SK-N-SH (cell line): ENCODE data around the gene PCDHGA12. TPM values are rescaled to one million over a fixed set of nuclear protein-coding genes. Genes with fewer than 3 reads are reported as not detected.

Experiments
- CTCF ChIA-PET: fragments of 300-600, 350-600 bp; formaldehyde crosslinking; extraction: SDS; loops from one replicate; lab custom pipeline; 2021; lab: Yijun Ruan, JAX
- POLR2A ChIA-PET: fragments of 350-600 bp; sonication (Branson Sonifier 250); formaldehyde crosslinking; extraction: SDS; loops from one replicate; lab custom pipeline; 2020; ENCODE audit warnings: antibody characterized with exemption, inconsistent platforms; lab: Yijun Ruan, JAX
- DNase-seq: peaks from one replicate; pipeline ENCODE4 v3.0.0; 2012
- H2AFZ ChIP-seq: fragments of 200-600 bp; sonication (generic); 2 replicates; pipeline ENCODE4 v1.8.1; 2016; ENCODE audit warnings: antibody characterized with exemption, mild to moderate bottlenecking, low read depth
- H3F3A ChIP-seq: fragments of 200-600 bp; sonication (generic); replicated peaks from 2 replicates; pipeline ENCODE3; 2016; ENCODE audit warnings: antibody characterized with exemption, mild to moderate bottlenecking; ENCODE audit not compliant: insufficient read depth
- H3K27ac ChIP-seq, 2 experiments: fragments of 200-500 bp in 1 of 2; fragments of 200-600 bp in 1 of 2; sonication (Bioruptor generic) in 1 of 2; sonication (generic), shearing (Covaris generic) in 1 of 2; 2 replicates each; pipeline versions ENCODE4 v1.5.1 to v1.6.1; 2014 to 2016; ENCODE audit warnings: low read depth in 2 of 2, inconsistent platforms in 1 of 2, low read length in 1 of 2, mild to moderate bottlenecking in 1 of 2, mixed read lengths in 1 of 2
- H3K27me3 ChIP-seq: fragments of 200-600 bp; sonication (generic), shearing (Covaris generic); 2 replicates; pipeline ENCODE4 v1.6.1; 2016; ENCODE audit warnings: mixed run types; ENCODE audit not compliant: insufficient read depth
- H3K36me3 ChIP-seq, 2 experiments: fragments of 200-500 bp in 1 of 2; fragments of 200-600 bp in 1 of 2; sonication (Bioruptor generic) in 1 of 2; sonication (generic) in 1 of 2; replicated peaks in 1 of 2; 2 replicates each; pipeline versions ENCODE3 to v1.5.1; 2014 to 2016; ENCODE audit warnings: low read length in 1 of 2, mild to moderate bottlenecking in 1 of 2; ENCODE audit not compliant: insufficient read depth in 2 of 2, control insufficient read depth in 1 of 2
- H3K4me1 ChIP-seq, 2 experiments: fragments of 200-500 bp in 1 of 2; fragments of 200-600 bp in 1 of 2; sonication (Bioruptor generic) in 1 of 2; sonication (generic), shearing (Covaris generic) in 1 of 2; 2 replicates each; pipeline versions ENCODE4 v1.5.1 to v1.6.1; 2014 to 2016; ENCODE audit warnings: low read depth in 1 of 2, low read length in 1 of 2, mixed run types in 1 of 2; ENCODE audit not compliant: insufficient read depth in 2 of 2, control insufficient read depth in 1 of 2
- H3K4me2 ChIP-seq: fragments of 200-600 bp; sonication (generic), shearing (Covaris generic); 2 replicates; pipeline ENCODE4 v1.6.1; 2017; ENCODE audit warnings: mixed run types
- H3K4me3 ChIP-seq, 2 experiments: fragments of 200-500 bp in 1 of 2; fragments of 200-600 bp in 1 of 2; sonication (Bioruptor generic) in 1 of 2; sonication (generic), shearing (Covaris generic) in 1 of 2; 2 replicates each; pipeline versions ENCODE4 v1.5.1 to v1.8.1; 2014 to 2016; ENCODE audit warnings: low read depth in 2 of 2, inconsistent platforms in 1 of 2, low read length in 1 of 2, mild to moderate bottlenecking in 1 of 2, mixed read lengths in 1 of 2, moderate library complexity in 1 of 2
- H3K79me2 ChIP-seq: fragments of 200-600 bp; sonication (generic); 2 replicates; pipeline ENCODE4 v1.8.1; 2017; ENCODE audit warnings: mild to moderate bottlenecking; ENCODE audit not compliant: insufficient read depth
- H3K9ac ChIP-seq: fragments of 200-600 bp; sonication (generic); 2 replicates; pipeline ENCODE4 v1.6.1; 2017; ENCODE audit warnings: mixed run types
- H3K9me2 ChIP-seq: fragments of 200-600 bp; sonication (generic); 2 replicates; pipeline ENCODE4 v1.6.1; 2017; ENCODE audit warnings: mixed run types
- H3K9me3 ChIP-seq: fragments of 200-600 bp; sonication (generic); 2 replicates; pipeline ENCODE4 v1.6.1; 2017; ENCODE audit warnings: mixed run types, mild to moderate bottlenecking, moderate library complexity
- H4K20me1 ChIP-seq: fragments of 200-600 bp; sonication (generic); 2 replicates; pipeline ENCODE4 v1.6.1; 2017; ENCODE audit warnings: mild to moderate bottlenecking, mixed run types; ENCODE audit not compliant: insufficient read depth
- CHD2 ChIP-seq: fragments of 150-350 bp; IDR thresholded peaks from 2 replicates; pipeline ENCODE4 v1.6.1; 2018; ENCODE audit warnings: low read length; ENCODE audit not compliant: partially characterized antibody
- FOSL2 ChIP-seq: IDR thresholded peaks from 2 replicates; pipeline ENCODE4 v1.4.0; 2012; ENCODE audit warnings: low read depth, mild to moderate bottlenecking, moderate library complexity, borderline replicate concordance
- FOXJ3 ChIP-seq: sonication (generic); formaldehyde crosslinking; IDR thresholded peaks from 2 replicates; pipeline ENCODE4 v1.5.1; 2020; ENCODE audit warnings: mild to moderate bottlenecking, missing genetic modification reagents
- FOXM1 ChIP-seq: IDR thresholded peaks from 2 replicates; pipeline ENCODE4 v1.4.0; 2012; ENCODE audit warnings: low read depth, mild to moderate bottlenecking
- GATA2 ChIP-seq: sonication (generic); formaldehyde crosslinking; IDR thresholded peaks from 2 replicates; pipeline ENCODE4 v1.5.0; 2020; ENCODE audit warnings: mild to moderate bottlenecking, missing genetic modification reagents
- MEF2A ChIP-seq: IDR thresholded peaks from 2 replicates; pipeline ENCODE4 v1.4.0; 2012; ENCODE audit warnings: low read depth, borderline replicate concordance
- MXI1 ChIP-seq: IDR thresholded peaks from 2 replicates; pipeline ENCODE4 v1.6.1; 2012; ENCODE audit warnings: mild to moderate bottlenecking, low read depth, low read length, improper control_type of control experiment
- NFIC ChIP-seq: IDR thresholded peaks from 2 replicates; pipeline ENCODE4 v1.4.0; 2012; ENCODE audit warnings: borderline replicate concordance
- NRF1 ChIP-seq: IDR thresholded peaks from 2 replicates; pipeline ENCODE4 v1.6.1; 2012; ENCODE audit warnings: low read depth, mild to moderate bottlenecking, low read length
- POLR2AphosphoS5 ChIP-seq: IDR thresholded peaks from 2 replicates; pipeline ENCODE4 v1.6.1; 2012; ENCODE audit warnings: low read depth, low read length
- RAD21 ChIP-seq: IDR thresholded peaks from 2 replicates; pipeline ENCODE4 v1.6.1; 2012; ENCODE audit warnings: mild to moderate bottlenecking, low read length
- RCOR1 ChIP-seq: fragments of 150-350 bp; IDR thresholded peaks from 2 replicates; pipeline ENCODE4 v1.6.1; 2017; ENCODE audit warnings: antibody characterized with exemption, low read length
- RXRA ChIP-seq: IDR thresholded peaks from 2 replicates; pipeline ENCODE4 v1.4.0; 2012; ENCODE audit warnings: low read depth, mild to moderate bottlenecking, borderline replicate concordance
- SIN3A ChIP-seq: IDR thresholded peaks from 2 replicates; pipeline ENCODE4 v1.6.1; 2012; ENCODE audit warnings: low read depth, mild to moderate bottlenecking, low read length, moderate library complexity, borderline replicate concordance
- TAF1 ChIP-seq: IDR thresholded peaks from 2 replicates; pipeline ENCODE4 v1.6.1; 2012; ENCODE audit warnings: low read depth, mild to moderate bottlenecking, low read length, moderate library complexity, borderline replicate concordance
- USF1 ChIP-seq: IDR thresholded peaks from 2 replicates; pipeline ENCODE4 v1.4.0; 2012; ENCODE audit warnings: low read depth, borderline replicate concordance
- YY1 ChIP-seq: IDR thresholded peaks from 2 replicates; pipeline ENCODE4 v1.4.0; 2012; ENCODE audit warnings: low read depth, mild to moderate bottlenecking
- WGBS: methylation state at CpG from one replicate; pipeline ENCODE4 v1.1.6; 2017; ENCODE audit warnings: low lambda C conversion rate; 5-methylcytosine and 5-hydroxymethylcytosine counted together
- polyA plus RNA-seq, 3 experiments: library from polyadenylated mRNA; depleted of rRNA; stranded (reverse); fragments of >200 nt; gene quantifications; 2 replicates each; pipeline ENCODE4 v1.2.3, GENCODE V29; 2012
- TF ChIP-seq, protein P1 (sequence below): fragments of 150-350 bp; IDR thresholded peaks from 2 replicates; pipeline ENCODE4 v1.6.1; 2016; ENCODE audit warnings: mild to moderate bottlenecking, low read depth, low read length
- TF ChIP-seq, protein P2 (sequence below): IDR thresholded peaks from 2 replicates; pipeline ENCODE4 v1.4.0; 2012; ENCODE audit warnings: low read depth, borderline replicate concordance
- TF ChIP-seq, protein P3 (sequence below): fragments of 200-600 bp; sonication (generic); IDR thresholded peaks from 2 replicates; pipeline ENCODE4 v1.6.1; 2017; ENCODE audit warnings: antibody characterized with exemption, mild to moderate bottlenecking, moderate library complexity

Gene PCDHGA12
- polyA plus RNA-seq, 1 of the 3 experiments (the other 2 are of a cell fraction), result 0.03 TPM

GRCh38 chr5:141440341-141440740 is 10.0 kb downstream of the PCDHGA12 start:
- no peak for DNase-seq
- Histone ChIP-seq H3K27ac (no peak overlapping the region), H4K20me1 (no peaks in the 10 kb centered on the region), H3F3A (no peaks in the 10 kb centered on the region), H3K9ac (no peak overlapping the region), H3K9me2 (no peaks in the 10 kb centered on the region), H3K36me3 (no peaks in the 10 kb centered on the region), H3K4me1 (no peaks in the 10 kb centered on the region), H3K27me3 (no peaks in the 10 kb centered on the region), H3K4me3 (peak overlapping the region in 1 of 2 experiments; percentile 12; a peak in 1 of 4 replicates), H3K79me2 (0 out of 2 replicates have a peak, but pooled peaks cover 3% of the 10 kb centered on the region), H2AFZ (no peak overlapping the region), H3K9me3 (peaks cover 4% of the 10 kb centered on the region; the same call in 1 of the 2 replicates), H3K4me2 (no peak overlapping the region)
- TF ChIP-seq MXI1 (no peak), YY1 (no peak), MEF2A (no peak), RCOR1 (no peak), CHD2 (no peak), NRF1 (no peak), SIN3A (no peak), GATA2 (CRISPR knock-in tag) (no peak)
- POLR2A ChIA-PET, result no interaction called here
- 79% methylated on average over 9 of the region's 9 CpGs for WGBS
- CTCF ChIA-PET, result no interaction called here

DNA sequence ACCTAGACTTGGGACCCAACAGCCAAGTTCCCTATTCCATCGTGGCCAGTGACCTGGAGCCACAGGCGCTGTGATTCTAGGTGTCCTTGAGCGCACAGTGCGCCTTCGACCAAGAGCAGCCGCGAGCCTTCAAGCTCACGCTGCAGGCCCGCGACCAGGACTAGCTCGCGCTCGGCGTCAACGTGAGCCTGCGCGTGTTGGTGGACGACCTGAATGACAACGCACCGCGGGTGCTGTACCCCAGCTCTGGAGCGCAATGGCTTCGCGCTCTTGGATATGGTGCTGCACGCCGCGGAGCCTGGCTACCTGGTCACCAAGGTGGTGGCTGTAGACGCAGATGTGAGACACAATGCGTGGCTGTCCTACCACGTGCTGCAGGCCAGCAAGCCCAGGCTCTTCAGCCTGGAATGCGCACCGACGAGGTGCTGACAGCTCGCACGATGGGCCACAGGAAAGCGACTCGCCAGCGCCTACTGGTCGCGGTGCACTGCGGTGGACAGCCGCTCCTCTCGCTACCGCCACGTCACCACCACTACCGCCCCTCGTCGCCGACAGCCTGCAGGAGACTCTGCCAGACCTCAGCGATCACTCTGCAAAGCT is 11.4 kb downstream of the PCDHGA12 start:
- no peak for DNase-seq
- TF ChIP-seq, protein P1, sequence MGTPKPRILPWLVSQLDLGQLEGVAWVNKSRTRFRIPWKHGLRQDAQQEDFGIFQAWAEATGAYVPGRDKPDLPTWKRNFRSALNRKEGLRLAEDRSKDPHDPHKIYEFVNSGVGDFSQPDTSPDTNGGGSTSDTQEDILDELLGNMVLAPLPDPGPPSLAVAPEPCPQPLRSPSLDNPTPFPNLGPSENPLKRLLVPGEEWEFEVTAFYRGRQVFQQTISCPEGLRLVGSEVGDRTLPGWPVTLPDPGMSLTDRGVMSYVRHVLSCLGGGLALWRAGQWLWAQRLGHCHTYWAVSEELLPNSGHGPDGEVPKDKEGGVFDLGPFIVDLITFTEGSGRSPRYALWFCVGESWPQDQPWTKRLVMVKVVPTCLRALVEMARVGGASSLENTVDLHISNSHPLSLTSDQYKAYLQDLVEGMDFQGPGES, result no peak
- TF ChIP-seq POLR2AphosphoS5 (no peak), USF1 (no peak), FOXM1 (no peak), FOXJ3 (no peak), TAF1 (no peak), FOSL2 (no peak), SIN3A (no peak), NFIC (no peak), NRF1 (no peak), RAD21 (no peak), RXRA (no peak)
- TF ChIP-seq, protein P2, sequence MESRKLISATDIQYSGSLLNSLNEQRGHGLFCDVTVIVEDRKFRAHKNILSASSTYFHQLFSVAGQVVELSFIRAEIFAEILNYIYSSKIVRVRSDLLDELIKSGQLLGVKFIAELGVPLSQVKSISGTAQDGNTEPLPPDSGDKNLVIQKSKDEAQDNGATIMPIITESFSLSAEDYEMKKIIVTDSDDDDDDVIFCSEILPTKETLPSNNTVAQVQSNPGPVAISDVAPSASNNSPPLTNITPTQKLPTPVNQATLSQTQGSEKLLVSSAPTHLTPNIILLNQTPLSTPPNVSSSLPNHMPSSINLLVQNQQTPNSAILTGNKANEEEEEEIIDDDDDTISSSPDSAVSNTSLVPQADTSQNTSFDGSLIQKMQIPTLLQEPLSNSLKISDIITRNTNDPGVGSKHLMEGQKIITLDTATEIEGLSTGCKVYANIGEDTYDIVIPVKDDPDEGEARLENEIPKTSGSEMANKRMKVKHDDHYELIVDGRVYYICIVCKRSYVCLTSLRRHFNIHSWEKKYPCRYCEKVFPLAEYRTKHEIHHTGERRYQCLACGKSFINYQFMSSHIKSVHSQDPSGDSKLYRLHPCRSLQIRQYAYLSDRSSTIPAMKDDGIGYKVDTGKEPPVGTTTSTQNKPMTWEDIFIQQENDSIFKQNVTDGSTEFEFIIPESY, result no peak
- TF ChIP-seq, protein P3, sequence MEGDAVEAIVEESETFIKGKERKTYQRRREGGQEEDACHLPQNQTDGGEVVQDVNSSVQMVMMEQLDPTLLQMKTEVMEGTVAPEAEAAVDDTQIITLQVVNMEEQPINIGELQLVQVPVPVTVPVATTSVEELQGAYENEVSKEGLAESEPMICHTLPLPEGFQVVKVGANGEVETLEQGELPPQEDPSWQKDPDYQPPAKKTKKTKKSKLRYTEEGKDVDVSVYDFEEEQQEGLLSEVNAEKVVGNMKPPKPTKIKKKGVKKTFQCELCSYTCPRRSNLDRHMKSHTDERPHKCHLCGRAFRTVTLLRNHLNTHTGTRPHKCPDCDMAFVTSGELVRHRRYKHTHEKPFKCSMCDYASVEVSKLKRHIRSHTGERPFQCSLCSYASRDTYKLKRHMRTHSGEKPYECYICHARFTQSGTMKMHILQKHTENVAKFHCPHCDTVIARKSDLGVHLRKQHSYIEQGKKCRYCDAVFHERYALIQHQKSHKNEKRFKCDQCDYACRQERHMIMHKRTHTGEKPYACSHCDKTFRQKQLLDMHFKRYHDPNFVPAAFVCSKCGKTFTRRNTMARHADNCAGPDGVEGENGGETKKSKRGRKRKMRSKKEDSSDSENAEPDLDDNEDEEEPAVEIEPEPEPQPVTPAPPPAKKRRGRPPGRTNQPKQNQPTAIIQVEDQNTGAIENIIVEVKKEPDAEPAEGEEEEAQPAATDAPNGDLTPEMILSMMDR, result no peak
- TF ChIP-seq, all 33 proteins: peak for 0
- Histone ChIP-seq H3K9me2 (no peaks in the 10 kb centered on the region), H3K4me3 (no peak overlapping the region), H3K4me1 (no peaks in the 10 kb centered on the region), H2AFZ (no peak overlapping the region), H3F3A (no peaks in the 10 kb centered on the region), H3K36me3 (no peaks in the 10 kb centered on the region), H3K4me2 (no peak overlapping the region), H3K9me3 (peaks cover 4% of the 10 kb centered on the region; the same call in 1 of the 2 replicates), H3K27me3 (no peaks in the 10 kb centered on the region), H3K79me2 (no peaks in the 10 kb centered on the region), H4K20me1 (no peaks in the 10 kb centered on the region), H3K9ac (no peak overlapping the region), H3K27ac (no peak overlapping the region)
- ChIA-PET CTCF (interaction anchor here (1.4 to 1.5 kb wide), 2 partner anchors 116 to 126 kb away, joined by 4 to 5 read pairs; no protein-coding TSS in a partner anchor), POLR2A (no interaction called here)
- 92% methylated on average over 38 of the region's 50 CpGs for WGBS
